ENCODE data around the gene CHCHD10.

The CHCHD10 gene

DNA sequence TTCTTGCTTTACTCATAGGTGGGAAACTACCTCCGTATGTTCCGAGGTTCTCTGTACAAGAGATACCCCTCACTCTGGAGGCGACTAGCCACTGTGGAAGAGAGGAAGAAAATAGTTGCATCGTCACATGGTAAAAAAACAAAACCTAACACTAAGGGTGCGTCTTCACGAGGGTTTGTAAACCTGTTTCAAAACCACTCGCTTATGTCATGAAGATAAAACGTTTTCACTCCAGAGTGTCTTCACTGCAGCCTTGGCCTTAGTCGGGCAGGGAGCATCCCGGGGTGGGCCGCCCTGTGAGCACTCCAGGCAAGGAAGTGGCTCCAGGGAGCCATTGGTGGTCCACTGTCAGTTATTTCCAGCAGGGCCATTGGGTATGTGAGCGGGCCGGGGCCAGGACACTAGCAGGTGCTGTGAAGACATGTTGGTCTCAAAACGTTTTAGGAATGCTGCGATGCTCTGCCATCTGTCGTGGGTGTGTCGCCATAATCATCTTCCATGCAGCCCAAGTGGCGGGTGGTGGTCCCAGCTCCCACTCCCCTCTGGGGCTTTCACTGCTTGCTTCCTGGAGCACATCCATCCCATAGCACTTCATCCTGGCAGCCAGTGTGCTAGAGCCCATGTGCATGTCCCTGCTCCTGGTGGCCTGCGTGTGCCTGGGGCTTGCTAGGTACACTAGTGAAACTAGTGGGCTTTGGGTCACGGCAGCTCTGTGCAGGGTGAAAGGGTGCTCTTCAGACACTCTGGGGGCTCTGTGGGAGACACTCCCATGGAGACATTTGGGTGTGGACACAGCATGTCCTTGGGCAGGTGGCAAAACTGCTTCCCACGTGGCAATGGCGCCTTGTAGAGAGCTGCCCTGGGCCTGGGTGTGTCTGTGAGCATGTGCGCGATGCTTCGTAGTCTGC is 24.2 kb upstream of the CHCHD10 start:
- H3K9me3 Mint-ChIP-seq = no peaks in the 10 kb centered on the region
- H3K4me1 Mint-ChIP-seq = peaks cover 39% of the 10 kb centered on the region
- no peak overlapping the region for H3K27ac Mint-ChIP-seq
- no peaks in the 10 kb centered on the region for H3K27me3 Mint-ChIP-seq
- no peak overlapping the region for H3K4me3 Mint-ChIP-seq
- DNase-seq (no peak), ATAC-seq (no peak)

DNA sequence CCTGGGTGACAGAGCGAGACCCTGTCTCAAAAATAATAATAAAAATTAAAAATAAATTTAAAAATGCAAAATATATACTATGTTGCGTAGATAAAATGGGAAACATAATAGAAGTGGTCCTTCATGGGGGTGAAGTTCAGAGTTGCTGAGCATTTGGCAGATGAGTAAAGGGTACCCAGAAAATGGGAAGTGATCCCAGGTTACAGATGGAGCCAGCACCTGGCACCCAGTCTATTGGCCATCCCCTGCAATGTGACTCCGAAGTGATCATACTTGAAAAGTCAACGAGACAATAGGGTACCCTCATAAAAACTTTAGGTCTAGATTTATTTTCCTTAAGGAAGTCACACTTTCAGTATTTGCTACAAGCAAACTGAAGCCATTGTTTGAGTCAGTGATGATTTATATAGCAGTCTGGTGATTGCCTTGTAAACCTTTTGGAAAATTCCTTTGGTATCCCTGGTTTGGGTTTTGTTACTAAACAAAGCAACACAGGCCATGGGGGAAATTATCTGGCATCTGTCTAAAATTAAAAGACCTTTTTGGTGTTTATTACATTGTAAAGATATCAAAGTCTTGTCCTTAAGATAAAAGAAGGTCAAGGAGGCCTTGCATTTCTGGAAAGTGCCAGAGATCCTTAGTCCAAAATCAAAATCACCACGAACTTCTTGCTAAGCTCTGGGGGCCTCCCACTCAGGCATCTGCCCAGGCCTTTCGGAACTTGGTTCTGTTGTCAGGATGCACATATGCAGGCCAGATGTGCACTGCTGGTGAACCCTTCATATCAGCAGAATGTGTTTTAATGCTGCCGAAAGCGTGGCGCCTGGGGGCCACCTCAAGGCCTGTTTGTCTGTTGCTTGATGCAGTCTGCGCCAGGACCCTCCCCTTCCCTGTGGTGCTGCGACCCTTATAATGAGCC is 23.3 kb upstream of the CHCHD10 start:
- no peaks in the 10 kb centered on the region for H3K9me3 Mint-ChIP-seq
- no peak for DNase-seq
- H3K4me1 Mint-ChIP-seq = peaks cover 45% of the 10 kb centered on the region
- no peak overlapping the region for H3K27ac Mint-ChIP-seq
- ATAC-seq = no peak
- no peak overlapping the region for H3K4me3 Mint-ChIP-seq
- no peaks in the 10 kb centered on the region for H3K27me3 Mint-ChIP-seq

DNA sequence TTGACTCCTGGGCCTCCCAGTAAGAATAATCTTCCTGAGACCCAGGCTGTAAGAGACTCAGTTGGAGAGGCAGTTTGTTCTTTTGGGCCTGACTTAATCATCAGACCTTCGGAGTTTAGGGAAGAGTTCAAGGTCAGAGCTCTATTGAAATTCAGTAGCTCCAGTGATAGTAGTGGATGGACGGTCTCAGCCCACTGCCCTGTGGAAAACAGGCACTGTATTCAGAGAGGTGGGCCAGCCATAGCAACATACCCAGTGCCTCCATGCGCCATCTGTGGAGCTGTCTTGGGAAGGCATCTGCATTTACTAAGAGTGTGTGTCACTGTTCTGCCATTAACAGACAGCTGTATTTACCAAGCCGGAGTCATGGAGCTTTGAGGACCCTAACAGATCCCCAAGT is 21.9 kb upstream of the CHCHD10 start:
- H3K4me3 Mint-ChIP-seq = peak overlapping the region in 1 of 2 donors; percentile 13
- DNase-seq = no peak
- H3K9me3 Mint-ChIP-seq = no peaks in the 10 kb centered on the region
- peaks cover 51% of the 10 kb centered on the region for H3K4me1 Mint-ChIP-seq
- no peaks in the 10 kb centered on the region for H3K27me3 Mint-ChIP-seq
- H3K27ac Mint-ChIP-seq = peak overlapping the region; percentile 42 to 58
- ATAC-seq = no peak

DNA sequence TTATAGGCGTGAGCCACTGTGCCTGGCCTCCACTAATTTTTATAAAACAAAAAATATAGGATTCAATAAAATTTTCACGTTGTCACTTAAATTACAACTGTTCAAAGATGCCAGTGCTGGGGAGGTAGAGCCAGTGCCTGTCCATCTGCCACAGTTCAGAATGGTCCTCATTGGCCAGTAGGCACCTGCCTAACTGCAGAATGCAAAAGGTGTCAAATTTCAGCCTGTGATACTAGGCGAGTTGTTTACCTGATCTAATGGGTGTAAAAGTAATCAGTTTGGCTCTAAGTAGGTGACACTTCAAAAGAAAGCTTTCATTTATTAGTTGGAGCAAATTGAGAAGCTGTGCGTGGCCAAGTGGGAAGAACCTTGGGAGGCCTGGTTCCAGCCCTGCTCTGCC is 21.3 kb upstream of the CHCHD10 start:
- Mint-ChIP-seq H3K9me3 (no peaks in the 10 kb centered on the region), H3K27ac (no peak overlapping the region), H3K4me3 (peak overlapping the region in 1 of 2 donors; percentile 13), H3K4me1 (peaks cover 56% of the 10 kb centered on the region), H3K27me3 (no peaks in the 10 kb centered on the region)
- DNase-seq = no peak
- ATAC-seq = no peak

DNA sequence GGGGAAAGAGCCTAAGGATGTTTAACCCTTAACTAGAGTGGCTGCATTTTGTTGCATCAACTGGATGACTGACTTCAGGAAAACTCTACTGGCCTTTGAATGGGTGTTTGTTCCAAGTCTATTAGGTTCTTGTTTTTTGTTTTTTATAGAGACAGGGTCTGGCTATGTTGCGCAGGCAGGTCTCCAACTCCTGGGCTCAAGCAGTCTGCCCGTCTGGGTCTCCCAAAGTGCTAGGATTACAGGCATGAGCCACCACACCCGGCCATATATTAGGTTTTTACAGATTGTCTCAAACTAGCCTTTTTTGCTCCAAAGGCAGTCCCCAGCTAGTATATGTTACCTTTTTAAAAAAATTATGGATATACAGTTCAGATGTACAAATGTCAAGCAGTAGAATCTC is 20.1 kb upstream of the CHCHD10 start:
- Mint-ChIP-seq H3K27ac (peak overlapping the region; percentile 12 to 97), H3K4me3 (peak overlapping the region; percentile 90), H3K27me3 (no peaks in the 10 kb centered on the region), H3K4me1 (peaks cover 55% of the 10 kb centered on the region), H3K9me3 (no peaks in the 10 kb centered on the region)
- DNase-seq (no peak), ATAC-seq (no peak)

DNA sequence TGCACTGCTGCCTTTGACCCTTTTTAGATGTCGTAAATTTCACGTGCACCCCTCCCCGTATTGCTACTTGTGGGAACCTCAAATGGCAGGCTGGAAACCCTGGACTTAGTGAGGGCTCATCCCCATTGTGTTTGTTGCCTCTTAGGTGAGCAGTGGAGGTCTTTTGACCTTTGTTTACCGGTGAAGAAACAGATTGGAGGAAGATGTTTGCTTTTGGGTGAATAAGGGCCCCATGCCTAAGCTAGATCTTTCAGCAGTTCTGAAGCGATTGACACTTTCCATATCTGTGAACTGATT is 19.8 kb upstream of the CHCHD10 start:
- Mint-ChIP-seq H3K9me3 (no peaks in the 10 kb centered on the region), H3K4me1 (peaks cover 51% of the 10 kb centered on the region), H3K4me3 (peak overlapping the region; percentile 90), H3K27ac (peak overlapping the region; percentile 97 to 98), H3K27me3 (no peaks in the 10 kb centered on the region)
- ATAC-seq = no peak
- no peak for DNase-seq

DNA sequence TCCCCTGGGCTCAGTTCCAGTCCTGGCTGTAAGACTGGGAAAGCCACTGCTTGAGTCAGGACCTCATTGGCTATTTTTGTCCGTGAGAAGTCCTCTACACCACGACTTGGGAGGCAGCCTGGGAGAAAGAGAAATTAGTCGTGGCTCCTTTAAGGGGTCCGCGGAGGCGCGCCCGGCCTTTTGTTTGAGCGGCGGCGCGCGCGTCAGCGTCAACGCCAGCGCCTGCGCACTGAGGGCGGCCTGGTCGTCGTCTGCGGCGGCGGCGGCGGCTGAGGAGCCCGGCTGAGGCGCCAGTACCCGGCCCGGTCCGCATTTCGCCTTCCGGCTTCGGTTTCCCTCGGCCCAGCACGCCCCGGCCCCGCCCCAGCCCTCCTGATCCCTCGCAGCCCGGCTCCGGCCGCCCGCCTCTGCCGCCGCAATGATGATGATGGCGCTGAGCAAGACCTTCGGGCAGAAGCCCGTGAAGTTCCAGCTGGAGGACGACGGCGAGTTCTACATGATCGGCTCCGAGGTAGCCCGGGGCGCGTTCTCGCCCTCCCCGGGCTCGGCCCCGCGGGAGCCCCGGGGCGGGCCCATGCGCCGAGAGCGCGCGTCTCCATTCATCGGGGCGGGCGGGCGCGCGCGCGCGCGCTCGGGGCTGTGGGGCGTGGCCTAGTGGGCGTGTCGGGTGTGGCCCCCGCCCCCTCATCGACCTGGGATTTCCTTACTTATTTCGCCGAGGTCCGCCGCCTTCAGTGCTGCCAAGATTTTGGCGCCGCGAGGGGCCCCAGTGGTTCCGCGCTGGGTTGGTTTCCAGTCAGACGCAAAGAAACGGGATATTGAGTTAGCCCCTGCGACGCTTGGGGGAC is 19.2 kb upstream of the CHCHD10 start, which contains the start of gene SMARCB1:
SMARCB1 (plus strand) TSS at position 215 of the 848 bp plus-strand sequence; CDS start at position 419, 204 bp downstream.
- DNase-seq (peak; percentile 87 to 89), ATAC-seq (peak; percentile 88)
- H3K9me3 Mint-ChIP-seq = no peaks in the 10 kb centered on the region
- peak within 1 kb of the TSS; percentile 90 for H3K4me3 Mint-ChIP-seq
- H3K4me1 Mint-ChIP-seq = peaks cover 45% of the 10 kb centered on the region
- H3K27me3 Mint-ChIP-seq = no peaks in the 10 kb centered on the region
- H3K27ac Mint-ChIP-seq = peak within 1 kb of the TSS; percentile 97 to 98

DNA sequence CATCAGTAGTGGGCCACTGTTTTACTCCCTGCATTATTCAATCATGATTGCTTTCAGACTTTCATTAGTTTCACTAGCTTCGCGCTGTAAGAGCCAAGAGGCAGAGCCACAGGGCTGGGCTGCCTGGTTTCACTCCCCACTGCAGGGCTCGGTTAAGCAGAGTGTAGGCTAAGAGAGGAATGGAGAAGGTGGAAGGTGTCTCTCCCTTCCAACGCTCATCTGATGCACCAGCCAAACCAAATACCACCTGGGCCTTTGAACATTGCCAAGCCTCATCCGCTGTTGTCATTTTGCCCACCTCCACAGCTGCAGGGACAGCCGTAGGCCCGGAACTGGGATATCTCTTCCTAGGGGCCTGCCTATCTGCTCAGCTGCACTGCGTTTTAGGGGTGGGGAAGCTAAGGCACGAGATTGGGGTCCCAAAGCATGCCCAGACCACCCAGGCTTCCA is 18.5 kb upstream of the CHCHD10 start:
- H3K27me3 Mint-ChIP-seq = no peaks in the 10 kb centered on the region
- no peaks in the 10 kb centered on the region for H3K9me3 Mint-ChIP-seq
- H3K27ac Mint-ChIP-seq = peak overlapping the region; percentile 97 to 98
- ATAC-seq = peak; percentile 21
- no peak for DNase-seq
- H3K4me3 Mint-ChIP-seq = peak overlapping the region; percentile 90
- H3K4me1 Mint-ChIP-seq = peaks cover 40% of the 10 kb centered on the region

DNA sequence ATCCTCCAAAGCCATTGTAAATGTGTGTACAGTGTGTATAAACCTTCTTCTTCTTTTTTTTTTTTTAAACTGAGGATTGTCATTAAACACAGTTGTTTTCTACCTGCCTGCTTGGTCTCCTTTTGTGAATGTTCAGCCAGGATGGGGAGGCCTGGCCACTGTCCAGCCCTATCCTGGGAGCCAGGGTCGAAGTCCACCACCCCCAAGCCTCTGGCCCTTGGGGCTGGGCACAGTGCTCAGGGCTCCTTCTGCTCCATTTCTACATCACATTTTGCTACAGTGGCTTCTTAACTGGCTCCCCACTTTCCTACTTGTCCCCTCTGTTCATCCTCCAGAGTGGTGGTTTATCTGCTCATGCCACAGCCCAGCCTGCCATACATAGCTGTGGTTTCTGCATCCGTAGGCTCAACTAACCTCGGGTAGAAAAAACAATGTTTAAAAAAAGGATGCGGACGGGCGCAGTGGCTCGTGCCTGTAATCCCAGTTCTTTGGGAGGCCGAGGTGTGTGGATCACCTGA is 16.5 kb upstream of the CHCHD10 start:
- H3K4me3 Mint-ChIP-seq = no peak overlapping the region

DNA sequence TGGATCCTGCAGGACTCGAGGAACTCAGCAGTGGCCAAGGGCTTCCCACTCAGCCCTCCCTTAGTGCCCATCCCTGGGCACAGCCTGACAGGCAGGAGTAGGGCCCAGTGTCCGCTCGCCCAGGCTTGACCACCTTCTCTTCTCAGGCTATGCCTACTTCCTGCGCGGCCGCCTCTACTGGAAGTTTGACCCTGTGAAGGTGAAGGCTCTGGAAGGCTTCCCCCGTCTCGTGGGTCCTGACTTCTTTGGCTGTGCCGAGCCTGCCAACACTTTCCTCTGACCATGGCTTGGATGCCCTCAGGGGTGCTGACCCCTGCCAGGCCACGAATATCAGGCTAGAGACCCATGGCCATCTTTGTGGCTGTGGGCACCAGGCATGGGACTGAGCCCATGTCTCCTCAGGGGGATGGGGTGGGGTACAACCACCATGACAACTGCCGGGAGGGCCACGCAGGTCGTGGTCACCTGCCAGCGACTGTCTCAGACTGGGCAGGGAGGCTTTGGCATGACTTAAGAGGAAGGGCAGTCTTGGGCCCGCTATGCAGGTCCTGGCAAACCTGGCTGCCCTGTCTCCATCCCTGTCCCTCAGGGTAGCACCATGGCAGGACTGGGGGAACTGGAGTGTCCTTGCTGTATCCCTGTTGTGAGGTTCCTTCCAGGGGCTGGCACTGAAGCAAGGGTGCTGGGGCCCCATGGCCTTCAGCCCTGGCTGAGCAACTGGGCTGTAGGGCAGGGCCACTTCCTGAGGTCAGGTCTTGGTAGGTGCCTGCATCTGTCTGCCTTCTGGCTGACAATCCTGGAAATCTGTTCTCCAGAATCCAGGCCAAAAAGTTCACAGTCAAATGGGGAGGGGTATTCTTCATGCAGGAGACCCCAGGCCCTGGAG is 15.7 kb upstream of the CHCHD10 start:
- no peak overlapping the region for H3K27ac Mint-ChIP-seq

More for the DNA sequence above, 16.5 kb upstream of the CHCHD10 start:
- Mint-ChIP-seq H3K27ac (peak overlapping the region in 1 of 2 donors; percentile 56), H3K9me3 (no peaks in the 10 kb centered on the region), H3K4me1 (peaks cover 31% of the 10 kb centered on the region), H3K27me3 (no peaks in the 10 kb centered on the region)
- ATAC-seq (no peak), DNase-seq (no peak)

DNA sequence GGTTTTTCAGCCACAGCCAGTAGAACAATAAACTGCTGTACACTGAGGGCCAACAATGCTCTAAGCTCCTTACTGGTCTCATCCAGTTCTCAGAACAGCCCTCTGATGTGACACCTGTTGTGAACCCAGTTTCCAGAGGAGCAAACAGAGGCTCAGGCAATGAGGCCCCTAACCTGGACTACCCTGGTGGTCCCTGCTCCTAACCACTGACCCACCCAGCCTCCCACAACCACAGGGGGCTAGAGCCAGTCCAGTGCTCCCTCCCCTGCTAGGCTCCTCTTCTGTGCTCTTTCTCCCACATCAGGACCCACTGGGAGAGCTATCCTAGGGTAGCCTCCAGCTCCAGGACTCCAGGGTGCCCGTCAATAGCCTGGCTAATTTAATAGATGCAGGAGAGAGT is 14.9 kb upstream of the CHCHD10 start:
- no peak for DNase-seq
- no peak overlapping the region for H3K4me3 Mint-ChIP-seq
- ATAC-seq = no peak
- peaks cover 21% of the 10 kb centered on the region for H3K4me1 Mint-ChIP-seq
- H3K27me3 Mint-ChIP-seq = no peaks in the 10 kb centered on the region
- no peak overlapping the region for H3K27ac Mint-ChIP-seq
- H3K9me3 Mint-ChIP-seq = no peaks in the 10 kb centered on the region

More for the DNA sequence above, 15.7 kb upstream of the CHCHD10 start:
- DNase-seq (no peak), ATAC-seq (no peak)
- Mint-ChIP-seq H3K4me3 (no peak overlapping the region), H3K27me3 (no peaks in the 10 kb centered on the region), H3K4me1 (peaks cover 29% of the 10 kb centered on the region), H3K9me3 (no peaks in the 10 kb centered on the region)

DNA sequence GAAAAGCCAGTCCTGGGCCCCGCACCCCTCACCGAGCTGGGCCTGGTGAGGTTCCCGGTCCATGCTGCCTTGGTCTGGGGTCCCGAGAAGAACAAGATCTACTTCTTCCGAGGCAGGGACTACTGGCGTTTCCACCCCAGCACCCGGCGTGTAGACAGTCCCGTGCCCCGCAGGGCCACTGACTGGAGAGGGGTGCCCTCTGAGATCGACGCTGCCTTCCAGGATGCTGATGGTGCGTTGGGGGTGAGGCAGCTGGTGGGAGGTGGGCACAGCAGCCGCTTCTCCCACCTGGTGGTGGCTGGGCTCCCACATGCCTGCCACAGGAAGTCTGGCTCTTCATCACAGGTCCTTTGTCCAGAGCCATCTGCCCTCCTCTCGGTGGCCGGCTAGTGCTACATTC is 14.5 kb upstream of the CHCHD10 start:
- no peaks in the 10 kb centered on the region for H3K27me3 Mint-ChIP-seq
- peaks cover 20% of the 10 kb centered on the region for H3K4me1 Mint-ChIP-seq
- ATAC-seq = no peak
- H3K4me3 Mint-ChIP-seq = no peak overlapping the region
- no peak for DNase-seq
- no peaks in the 10 kb centered on the region for H3K9me3 Mint-ChIP-seq
- H3K27ac Mint-ChIP-seq = no peak overlapping the region

DNA sequence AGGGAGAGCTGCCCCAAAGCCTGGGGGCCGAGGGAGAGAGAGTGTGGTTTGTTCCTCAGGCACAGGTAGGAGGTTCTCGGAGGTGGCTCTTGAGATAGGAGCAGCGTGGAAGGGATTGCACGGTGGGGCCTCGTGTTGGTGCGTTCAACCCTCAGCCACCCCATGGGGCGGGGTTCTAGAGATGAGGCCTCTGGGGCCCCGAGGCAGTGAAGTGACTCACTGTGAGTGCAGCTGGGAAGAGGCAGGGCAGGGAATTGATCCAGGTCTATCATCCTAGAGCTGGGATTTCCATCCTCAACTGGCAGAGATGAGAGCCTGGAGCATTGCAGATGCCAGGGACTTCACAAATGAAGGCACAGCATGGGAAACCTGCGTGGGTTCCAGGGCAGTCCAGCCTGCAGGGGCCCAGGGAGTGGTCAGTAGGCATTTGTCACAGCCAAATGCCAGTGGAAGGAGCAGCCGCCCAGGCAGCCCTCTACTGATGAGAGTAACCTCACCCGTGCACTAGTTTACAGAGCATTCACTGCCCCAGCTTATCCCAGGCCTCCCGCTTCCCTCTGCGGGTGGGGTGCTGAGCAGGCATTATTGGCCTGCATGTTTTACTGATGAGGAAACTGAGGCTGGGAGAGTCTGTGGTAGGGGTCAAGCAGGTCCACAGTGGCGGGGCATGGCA is 13.9 kb upstream of the CHCHD10 start:
- H3K4me3 Mint-ChIP-seq = no peak overlapping the region
- no peaks in the 10 kb centered on the region for H3K27me3 Mint-ChIP-seq
- no peaks in the 10 kb centered on the region for H3K9me3 Mint-ChIP-seq
- DNase-seq = no peak
- H3K4me1 Mint-ChIP-seq = peaks cover 19% of the 10 kb centered on the region
- no peak for ATAC-seq
- H3K27ac Mint-ChIP-seq = no peak overlapping the region

DNA sequence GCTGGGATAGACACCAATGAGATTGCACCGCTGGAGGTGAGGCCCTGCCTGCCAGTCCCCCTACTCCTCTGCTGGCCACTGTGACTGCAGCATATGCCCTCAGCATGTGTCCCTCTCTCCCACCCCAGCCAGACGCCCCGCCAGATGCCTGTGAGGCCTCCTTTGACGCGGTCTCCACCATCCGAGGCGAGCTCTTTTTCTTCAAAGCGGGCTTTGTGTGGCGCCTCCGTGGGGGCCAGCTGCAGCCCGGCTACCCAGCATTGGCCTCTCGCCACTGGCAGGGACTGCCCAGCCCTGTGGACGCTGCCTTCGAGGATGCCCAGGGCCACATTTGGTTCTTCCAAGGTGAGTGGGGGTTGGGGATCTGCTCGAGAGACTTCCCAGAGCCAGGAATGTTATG is 13.3 kb upstream of the CHCHD10 start:
- DNase-seq = no peak
- H3K27ac Mint-ChIP-seq = no peak overlapping the region
- ATAC-seq = no peak
- H3K27me3 Mint-ChIP-seq = no peaks in the 10 kb centered on the region
- no peak overlapping the region for H3K4me3 Mint-ChIP-seq
- peaks cover 13% of the 10 kb centered on the region for H3K4me1 Mint-ChIP-seq
- no peaks in the 10 kb centered on the region for H3K9me3 Mint-ChIP-seq

All from stimulated activated naive CD8-positive, alpha-beta T cell treated with anti-CD3 and anti-CD28 coated beads, Interleukin-15, amount 100 ng/mL, for 72 hours (primary cell).